ENCODE results near the gene PTDSS2. TPM values are rescaled to one million over a fixed set of nuclear protein-coding genes. Genes with fewer than 3 reads are reported as not detected.

Gene PTDSS2
- total and polyA plus RNA-seq, 2 of the 13 experiments (the other 11 are each of a cell fraction or from before 2014, with no cell fraction given): 21.7 to 26.4 TPM

DNA sequence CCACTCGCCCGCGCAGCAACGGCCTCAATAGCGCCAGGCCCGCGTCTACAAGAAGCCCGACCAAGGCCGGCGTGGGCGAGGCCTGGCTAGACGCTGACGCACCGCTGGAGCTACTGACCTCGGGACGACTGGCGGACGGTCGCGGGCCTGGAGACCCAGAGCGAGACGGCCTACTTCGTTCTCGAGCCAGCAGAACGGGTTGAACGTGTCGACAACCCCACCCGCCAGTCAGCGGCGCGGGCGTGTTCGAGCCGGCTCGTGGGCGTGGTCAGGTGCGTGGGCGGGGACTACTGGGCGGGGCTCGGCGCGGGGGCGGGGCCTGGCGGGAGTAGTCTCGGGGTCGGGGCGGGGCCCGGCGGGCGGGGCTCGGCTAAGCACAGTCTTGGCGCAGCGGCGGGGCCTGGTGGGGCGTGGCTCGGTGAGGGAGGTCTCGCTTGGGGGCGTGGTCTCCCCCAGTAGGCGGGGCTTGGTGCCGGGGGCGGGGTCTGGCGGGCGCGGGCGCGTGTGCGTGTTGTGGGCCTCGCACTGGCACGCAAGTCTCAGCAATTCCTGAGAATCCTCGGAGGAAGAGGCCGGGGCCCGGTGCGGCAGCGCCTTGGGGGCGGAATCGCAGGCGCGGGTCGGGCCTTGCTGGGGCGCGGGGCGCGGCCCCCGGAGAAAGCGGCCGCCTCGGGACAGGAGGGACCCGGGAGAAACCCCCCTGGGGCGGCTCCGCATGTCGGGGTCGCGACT is 57.1 kb downstream of the PTDSS2 start, which contains the start of gene RNH1 (continued):
- TF ChIP-seq ZNF646 (CRISPR knock-in tag; IDR thresholded peaks at IDR 0.05) (no peak), CEBPB (IDR thresholded peaks at IDR 0.05; ENCODE audit: borderline replicate concordance, low read depth, low read length) (no peak), ZMYM3 (CRISPR knock-in tag; IDR thresholded peaks at IDR 0.05) (no peak), ZNF501 (CRISPR knock-in tag; IDR thresholded peaks at IDR 0.05) (no peak), KLF9 (CRISPR knock-in tag; IDR thresholded peaks at IDR 0.05; ENCODE audit: low read depth) (no peak), HDAC6 (IDR thresholded peaks at IDR 0.05; ENCODE audit: low read depth, low read length) (no peak), ZNF468 (CRISPR knock-in tag; IDR thresholded peaks at IDR 0.05) (no peak), ZNF674 (CRISPR knock-in tag; IDR thresholded peaks at IDR 0.05; ENCODE audit: low read depth) (no peak), SP1 (IDR thresholded peaks at IDR 0.05) (no peak), SP1 (CRISPR knock-in tag; IDR thresholded peaks at IDR 0.05) (peak; percentile 57), ZNF558 (CRISPR knock-in tag; IDR thresholded peaks at IDR 0.05; ENCODE audit: borderline replicate concordance) (peak; percentile 70), HOXA5 (CRISPR knock-in tag; IDR thresholded peaks at IDR 0.05) (no peak), NFATC3 (CRISPR knock-in tag; IDR thresholded peaks at IDR 0.05) (no peak), ZNF205 (CRISPR knock-in tag; IDR thresholded peaks at IDR 0.05) (no peak), SIX1 (CRISPR knock-in tag; IDR thresholded peaks at IDR 0.05; ENCODE audit: borderline replicate concordance) (no peak), JUN (CRISPR knock-in tag; IDR thresholded peaks at IDR 0.05) (no peak), ZNF496 (CRISPR knock-in tag; IDR thresholded peaks at IDR 0.05; ENCODE audit: insufficient replicate concordance) (no peak), ZBTB26 (CRISPR knock-in tag; IDR thresholded peaks at IDR 0.05; ENCODE audit: borderline replicate concordance) (no peak), ASH2L (IDR thresholded peaks at IDR 0.05; ENCODE audit: insufficient read length, low read depth, low read length) (no peak)
- TF ChIP-seq, protein P1, sequence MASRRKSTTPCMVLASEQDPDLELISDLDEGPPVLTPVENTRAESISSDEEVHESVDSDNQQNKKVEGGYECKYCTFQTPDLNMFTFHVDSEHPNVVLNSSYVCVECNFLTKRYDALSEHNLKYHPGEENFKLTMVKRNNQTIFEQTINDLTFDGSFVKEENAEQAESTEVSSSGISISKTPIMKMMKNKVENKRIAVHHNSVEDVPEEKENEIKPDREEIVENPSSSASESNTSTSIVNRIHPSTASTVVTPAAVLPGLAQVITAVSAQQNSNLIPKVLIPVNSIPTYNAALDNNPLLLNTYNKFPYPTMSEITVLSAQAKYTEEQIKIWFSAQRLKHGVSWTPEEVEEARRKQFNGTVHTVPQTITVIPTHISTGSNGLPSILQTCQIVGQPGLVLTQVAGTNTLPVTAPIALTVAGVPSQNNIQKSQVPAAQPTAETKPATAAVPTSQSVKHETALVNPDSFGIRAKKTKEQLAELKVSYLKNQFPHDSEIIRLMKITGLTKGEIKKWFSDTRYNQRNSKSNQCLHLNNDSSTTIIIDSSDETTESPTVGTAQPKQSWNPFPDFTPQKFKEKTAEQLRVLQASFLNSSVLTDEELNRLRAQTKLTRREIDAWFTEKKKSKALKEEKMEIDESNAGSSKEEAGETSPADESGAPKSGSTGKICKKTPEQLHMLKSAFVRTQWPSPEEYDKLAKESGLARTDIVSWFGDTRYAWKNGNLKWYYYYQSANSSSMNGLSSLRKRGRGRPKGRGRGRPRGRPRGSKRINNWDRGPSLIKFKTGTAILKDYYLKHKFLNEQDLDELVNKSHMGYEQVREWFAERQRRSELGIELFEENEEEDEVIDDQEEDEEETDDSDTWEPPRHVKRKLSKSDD (CRISPR knock-in tag; IDR thresholded peaks at IDR 0.05; ENCODE audit: low read depth): no peak
